IPS-15b (cell line): ENCODE measurements around the gene GAPDH.
"Not testable (repeated sequence)": the region's sequence is repeated elsewhere in the genome, so short reads cannot be mapped to it uniquely, and the experiment has no call there.

Experiments used
- H3K27me3 ChIP-seq: one replicate; pipeline ENCODE4 v1.6.1; 2013; ENCODE audit warnings: low read length; ENCODE audit not compliant: control insufficient read depth, insufficient read depth
- H3K36me3 ChIP-seq: one replicate; pipeline ENCODE4 v1.6.1; 2013; ENCODE audit warnings: low read length; ENCODE audit not compliant: control insufficient read depth, insufficient read depth
- H3K4me1 ChIP-seq: one replicate; pipeline ENCODE4 v1.6.1; 2013; ENCODE audit warnings: mild to moderate bottlenecking, low read length; ENCODE audit not compliant: control insufficient read depth, insufficient read depth
- H3K4me3 ChIP-seq: one replicate; pipeline ENCODE4 v1.5.1; 2013; ENCODE audit warnings: low read depth, low read length
- H3K9ac ChIP-seq: one replicate; pipeline ENCODE4 v1.6.1; 2013; ENCODE audit warnings: low read depth, mild to moderate bottlenecking, low read length
- H3K9me3 ChIP-seq: one replicate; pipeline ENCODE4 v1.6.1; 2013; ENCODE audit warnings: mild to moderate bottlenecking, low read length; ENCODE audit not compliant: control insufficient read depth, insufficient read depth

The GAPDH gene

GRCh38 chr12:6574576-6575295, 40.4 kb downstream of the GAPDH start:
- Histone ChIP-seq H3K36me3 (peaks cover 58% of the 10 kb centered on the region), H3K4me1 (no peaks in the 10 kb centered on the region), H3K9me3 (no peaks in the 10 kb centered on the region), H3K9ac (no peak overlapping the region), H3K4me3 (no peak overlapping the region), H3K27me3 (no peaks in the 10 kb centered on the region)

DNA sequence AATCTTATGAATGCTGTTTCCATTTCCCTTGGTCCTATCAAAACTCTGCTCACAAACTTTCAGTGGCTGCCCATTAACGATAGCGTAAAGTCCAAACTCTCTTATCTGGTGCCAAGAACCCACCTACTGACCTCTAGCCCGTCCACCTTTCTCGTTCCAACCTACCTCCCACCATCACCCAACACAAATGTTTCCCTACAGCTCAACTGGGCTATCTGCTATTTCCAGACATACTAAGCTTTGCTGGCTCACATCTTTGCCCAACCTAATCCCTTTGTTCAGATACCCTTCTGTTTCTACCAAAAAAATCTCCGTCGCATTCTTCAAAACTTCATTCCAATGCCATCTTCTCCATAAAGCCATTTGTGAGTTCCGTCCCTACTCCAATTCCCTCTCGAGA, 41.3 kb downstream of the GAPDH start:
- Histone ChIP-seq H3K9ac (no peak overlapping the region), H3K27me3 (no peaks in the 10 kb centered on the region), H3K4me3 (no peak overlapping the region), H3K4me1 (no peaks in the 10 kb centered on the region), H3K9me3 (no peaks in the 10 kb centered on the region), H3K36me3 (peaks cover 56% of the 10 kb centered on the region)

GRCh38 chr12:6582196-6582595, 47.9 kb downstream of the GAPDH start:
- no peaks in the 10 kb centered on the region for H3K27me3 ChIP-seq
- H3K4me1 ChIP-seq: no peaks in the 10 kb centered on the region
- H3K9ac ChIP-seq: no peak overlapping the region
- H3K9me3 ChIP-seq: no peaks in the 10 kb centered on the region
- peaks cover 74% of the 10 kb centered on the region for H3K36me3 ChIP-seq
- no peak overlapping the region for H3K4me3 ChIP-seq

DNA sequence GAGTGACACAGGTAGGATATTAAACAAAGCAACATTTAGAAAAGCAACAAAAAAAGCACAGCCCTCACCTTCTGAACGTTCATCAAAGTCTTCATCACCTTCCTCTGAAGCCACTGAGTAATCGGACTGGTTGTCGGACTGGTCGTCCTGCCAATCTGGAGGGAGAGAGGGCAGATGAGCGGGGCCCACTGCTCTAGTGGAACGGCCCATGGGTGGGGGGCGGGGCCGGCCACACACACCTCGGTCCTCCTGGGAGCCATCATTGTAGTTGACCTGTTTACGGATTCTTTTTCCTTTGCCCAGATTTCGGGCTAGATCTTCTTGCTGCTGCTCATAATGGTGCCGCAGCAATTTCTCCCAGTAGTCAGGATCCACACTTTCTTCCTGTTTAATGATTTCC, 48.6 kb downstream of the GAPDH start:
- Histone ChIP-seq H3K9me3 (no peaks in the 10 kb centered on the region), H3K4me3 (no peak overlapping the region), H3K27me3 (no peaks in the 10 kb centered on the region), H3K36me3 (peaks cover 74% of the 10 kb centered on the region), H3K4me1 (no peaks in the 10 kb centered on the region), H3K9ac (no peak overlapping the region)

- H3K9me3 ChIP-seq: no peaks in the 10 kb centered on the region
- no peaks in the 10 kb centered on the region for H3K4me1 ChIP-seq
- H3K36me3 ChIP-seq: peaks cover 69% of the 10 kb centered on the region
- H3K9ac ChIP-seq: no peak overlapping the region
- no peak overlapping the region for H3K4me3 ChIP-seq
- H3K27me3 ChIP-seq: no peaks in the 10 kb centered on the region
Measured at GRCh38 chr12:6584293-6584692, 50.0 kb downstream of the GAPDH start.

- H3K9me3 ChIP-seq, H3K27me3 ChIP-seq, H3K9ac ChIP-seq, H3K4me3 ChIP-seq, H3K4me1 ChIP-seq: not testable (repeated sequence)
- peaks cover 71% of the 10 kb centered on the region for H3K36me3 ChIP-seq
Measured at GRCh38 chr12:6586569-6586968, 52.3 kb downstream of the GAPDH start.
